AG04449 (cell line): ENCODE results near the gene KNTC1.

Source experiments
- CTCF ChIA-PET: fragments of 350-600 bp; formaldehyde crosslinking; extraction: SDS; loops from one replicate; lab custom pipeline; 2021; ENCODE audit warnings: antibody characterized with exemption; lab: Yijun Ruan, JAX
- POLR2A ChIA-PET: fragments of 400-600, 350-600 bp; formaldehyde crosslinking; extraction: SDS; loops from one replicate; lab custom pipeline; 2020; ENCODE audit warnings: antibody characterized with exemption, inconsistent platforms; lab: Yijun Ruan, JAX
- DNase-seq: peaks from one replicate; pipeline ENCODE4 v3.0.0-alpha.2; 2010; ENCODE audit warnings: low read depth, low spot score
- H3K4me3 ChIP-seq: 2 replicates; pipeline ENCODE4 v1.5.1; 2011; ENCODE audit warnings: low read depth, mild to moderate bottlenecking, control low read depth, low read length
- TF ChIP-seq, protein P1 (sequence below): IDR thresholded peaks from one replicate; pipeline ENCODE4 v1.5.1; 2011; ENCODE audit warnings: mild to moderate bottlenecking, moderate library complexity, low read length, control low read depth, inconsistent platforms; ENCODE audit not compliant: insufficient read depth; ENCODE audit errors: missing control alignments

The KNTC1 gene

DNA sequence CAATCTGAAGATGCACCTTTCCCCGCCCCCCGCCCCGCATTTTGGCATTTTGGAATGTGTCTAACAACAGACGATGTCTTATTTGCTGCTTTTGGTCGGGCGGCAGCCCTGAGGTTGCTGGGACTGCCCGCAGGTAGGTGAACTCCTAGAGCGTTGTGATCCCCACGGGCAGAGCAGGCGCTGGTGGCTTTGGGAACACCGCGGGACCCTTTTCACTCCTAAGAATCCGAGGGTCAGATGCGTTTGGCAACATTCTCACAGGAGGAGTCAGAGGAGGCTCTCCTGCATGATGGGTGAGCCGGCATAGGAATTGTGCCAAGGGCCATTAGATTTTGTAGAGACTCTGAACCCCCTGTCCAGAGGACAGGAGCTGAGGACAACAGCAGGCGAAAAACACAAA lies 134.2 kb downstream of the KNTC1 start:
- TF ChIP-seq, protein P1, sequence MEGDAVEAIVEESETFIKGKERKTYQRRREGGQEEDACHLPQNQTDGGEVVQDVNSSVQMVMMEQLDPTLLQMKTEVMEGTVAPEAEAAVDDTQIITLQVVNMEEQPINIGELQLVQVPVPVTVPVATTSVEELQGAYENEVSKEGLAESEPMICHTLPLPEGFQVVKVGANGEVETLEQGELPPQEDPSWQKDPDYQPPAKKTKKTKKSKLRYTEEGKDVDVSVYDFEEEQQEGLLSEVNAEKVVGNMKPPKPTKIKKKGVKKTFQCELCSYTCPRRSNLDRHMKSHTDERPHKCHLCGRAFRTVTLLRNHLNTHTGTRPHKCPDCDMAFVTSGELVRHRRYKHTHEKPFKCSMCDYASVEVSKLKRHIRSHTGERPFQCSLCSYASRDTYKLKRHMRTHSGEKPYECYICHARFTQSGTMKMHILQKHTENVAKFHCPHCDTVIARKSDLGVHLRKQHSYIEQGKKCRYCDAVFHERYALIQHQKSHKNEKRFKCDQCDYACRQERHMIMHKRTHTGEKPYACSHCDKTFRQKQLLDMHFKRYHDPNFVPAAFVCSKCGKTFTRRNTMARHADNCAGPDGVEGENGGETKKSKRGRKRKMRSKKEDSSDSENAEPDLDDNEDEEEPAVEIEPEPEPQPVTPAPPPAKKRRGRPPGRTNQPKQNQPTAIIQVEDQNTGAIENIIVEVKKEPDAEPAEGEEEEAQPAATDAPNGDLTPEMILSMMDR = no peak

DNA sequence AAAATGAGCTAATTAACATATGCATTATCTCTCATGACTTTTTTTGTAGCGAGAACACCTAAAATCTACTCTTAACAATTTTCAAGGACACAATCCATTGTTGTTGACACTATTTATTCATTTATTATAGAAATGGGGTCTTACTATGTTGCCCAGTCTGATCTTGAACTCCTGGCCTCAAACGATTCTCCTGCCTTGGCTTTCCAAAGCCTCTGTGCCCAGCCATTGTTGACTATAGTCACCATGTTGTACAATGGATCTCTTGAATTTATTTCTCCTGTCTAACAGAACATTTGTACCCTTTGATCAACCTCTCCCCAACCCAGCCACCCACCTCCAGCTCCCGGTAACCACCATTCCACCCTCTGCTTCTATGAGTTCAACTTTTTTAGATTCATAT lies 134.9 kb downstream of the KNTC1 start:
- no peak overlapping the region for H3K4me3 ChIP-seq
- no peak for DNase-seq
- ChIA-PET POLR2A (interaction anchor here (0.6 kb wide), 1 partner anchor 15 kb away, joined by 3 read pairs; no protein-coding TSS in a partner anchor), CTCF (no interaction called here)
- TF ChIP-seq, protein P1 = no peak

More for the DNA sequence above, 134.2 kb downstream of the KNTC1 start:
- ChIA-PET CTCF (interaction anchor here (1.2 kb wide), 1 partner anchor 7 kb away, joined by 3 read pairs; no protein-coding TSS in a partner anchor), POLR2A (no interaction called here)
- no peak for DNase-seq
- H3K4me3 ChIP-seq = no peak overlapping the region

DNA sequence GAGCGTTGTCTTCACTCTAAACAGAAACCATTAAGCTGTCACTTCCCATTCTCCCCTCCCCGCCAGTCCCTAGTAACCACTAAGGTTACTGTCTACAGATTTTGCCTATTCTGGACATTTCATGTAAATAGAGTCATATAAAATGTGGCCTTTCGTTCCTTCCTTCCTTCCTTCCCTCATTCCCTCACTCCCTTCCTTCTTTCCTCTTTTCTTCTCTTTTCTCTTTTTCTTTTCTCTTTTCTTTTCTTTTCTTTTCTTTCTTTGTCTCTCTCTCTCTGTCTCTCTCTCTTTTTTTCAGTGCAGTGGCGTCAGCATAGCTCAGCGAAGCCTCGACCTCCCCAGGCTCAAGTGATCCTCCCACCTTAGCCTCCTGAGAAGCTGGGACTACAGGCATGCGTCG lies 138.3 kb downstream of the KNTC1 start:
- ChIA-PET CTCF (interaction anchor here (1.0 kb wide), 1 partner anchor 10 kb away, joined by 3 read pairs; no protein-coding TSS in a partner anchor), POLR2A (no interaction called here)
- TF ChIP-seq, protein P1 = no peak
- DNase-seq = no peak
- H3K4me3 ChIP-seq = no peak overlapping the region

DNA sequence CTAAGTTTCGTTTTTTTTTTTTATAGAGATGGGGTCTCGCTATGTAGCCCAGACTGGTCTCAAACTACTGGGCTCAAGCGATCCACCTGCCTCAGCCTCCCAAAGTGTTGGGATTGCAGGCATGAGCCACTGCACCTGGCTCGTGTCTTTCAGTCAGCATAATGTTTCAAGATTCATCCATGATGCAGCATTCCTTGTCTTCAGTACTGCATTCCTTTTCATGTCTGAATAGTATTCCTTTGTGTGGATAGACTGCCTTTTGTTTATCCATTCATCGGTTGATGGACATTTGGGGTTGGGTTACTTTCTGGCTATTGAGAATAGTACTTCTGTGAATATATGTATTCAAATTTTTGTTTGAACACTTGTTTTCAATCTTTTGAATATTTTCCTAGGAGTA lies 138.7 kb downstream of the KNTC1 start:
- CTCF ChIA-PET = interaction anchor here (1.2 kb wide), 1 partner anchor 128 kb away, joined by 3 read pairs; no protein-coding TSS in a partner anchor
- no peak for DNase-seq
- H3K4me3 ChIP-seq = no peak overlapping the region
- POLR2A ChIA-PET = no interaction called here
- TF ChIP-seq, protein P1 = no peak

DNA sequence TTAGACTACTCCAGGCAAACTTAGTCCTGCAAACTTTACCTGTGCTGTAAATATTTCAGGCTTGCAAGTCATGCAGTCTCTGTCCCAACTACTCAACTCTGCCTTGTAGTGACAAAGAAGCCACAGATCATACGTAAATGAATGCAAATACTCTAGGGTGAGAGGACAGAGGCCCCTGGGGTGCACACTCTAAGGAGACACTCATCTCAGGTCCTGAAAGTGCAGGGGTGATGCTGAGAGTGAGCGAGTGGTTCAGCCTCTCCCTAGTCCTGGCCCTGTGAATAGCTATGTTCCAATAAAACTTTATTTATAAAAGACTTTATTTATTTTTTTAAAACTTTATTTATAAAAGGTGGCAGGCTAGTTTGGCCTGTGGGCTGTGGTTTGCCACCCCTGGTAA lies 141.2 kb downstream of the KNTC1 start:
- ChIA-PET POLR2A (no interaction called here), CTCF (interaction anchor here (1.2 kb wide), 1 partner anchor 8 kb away, joined by 3 read pairs; no protein-coding TSS in a partner anchor)
- no peak for DNase-seq
- no peak overlapping the region for H3K4me3 ChIP-seq
- TF ChIP-seq, protein P1 = no peak

DNA sequence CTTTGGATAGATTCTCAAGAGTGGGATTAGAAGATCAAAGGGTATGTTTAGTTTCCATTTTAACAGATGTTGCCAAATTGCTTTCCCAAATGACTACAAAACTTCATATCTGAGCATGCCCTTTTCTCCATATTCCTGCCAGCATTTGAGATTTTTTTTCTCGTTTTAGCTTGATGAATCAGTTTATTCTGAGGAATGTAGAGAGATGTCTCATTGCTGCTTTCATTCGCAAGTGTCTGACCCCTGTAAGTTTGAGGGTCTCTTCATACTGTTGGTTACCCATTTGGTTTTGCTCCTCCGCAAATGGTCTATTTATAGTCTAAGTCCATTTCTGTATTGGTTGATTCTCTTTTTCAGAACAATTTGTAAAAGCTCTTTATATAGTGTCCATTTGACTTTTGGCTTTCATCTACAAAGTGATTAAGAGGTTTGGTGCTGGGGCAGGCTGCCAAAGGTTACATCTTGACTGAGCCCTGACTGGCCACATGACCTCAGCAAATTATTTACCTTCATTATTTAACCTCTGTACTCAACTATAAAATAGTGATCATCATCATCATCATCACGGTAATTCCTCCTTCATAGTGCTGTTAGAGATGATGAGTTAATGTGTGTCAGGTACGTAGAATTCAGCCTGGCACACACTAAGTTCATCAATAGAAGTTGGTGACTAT lies 142.5 kb downstream of the KNTC1 start:
- ChIA-PET CTCF (interaction anchor here (1.0 to 2.1 kb wide), 4 partner anchors 9 to 124 kb away, joined by 3 to 7 read pairs (median 4); no protein-coding TSS in a partner anchor), POLR2A (interaction anchor here (1.0 kb wide), 1 partner anchor 9 kb away, joined by 5 read pairs; no protein-coding TSS in a partner anchor)
- TF ChIP-seq, protein P1 = no peak
- DNase-seq = no peak
- no peak overlapping the region for H3K4me3 ChIP-seq
